Endothelial cell of umbilical vein (primary cell): ENCODE data around the gene SPTSSB.

ENCODE experiments used
- POLR2AphosphoS5 ChIP-seq: IDR thresholded peaks from 2 replicates; pipeline ENCODE4 v1.6.1; 2012; ENCODE audit warnings: low read depth, mild to moderate bottlenecking, control low read depth, low read length, moderate library complexity; ENCODE audit not compliant: insufficient read depth
- TF ChIP-seq, protein P1 (sequence below), 2 donors: IDR thresholded peaks; 1 replicate in 1 of 2; 2 replicates in 1 of 2; pipeline ENCODE4 v1.5.1; 2011; ENCODE audit warnings: low read length in 2 of 2, mild to moderate bottlenecking in 2 of 2, moderate library complexity in 2 of 2, control low read depth in 1 of 2, inconsistent platforms in 1 of 2, low read depth in 1 of 2; ENCODE audit not compliant: insufficient read depth in 1 of 2; ENCODE audit errors: extremely low read depth in 1 of 2

DNA sequence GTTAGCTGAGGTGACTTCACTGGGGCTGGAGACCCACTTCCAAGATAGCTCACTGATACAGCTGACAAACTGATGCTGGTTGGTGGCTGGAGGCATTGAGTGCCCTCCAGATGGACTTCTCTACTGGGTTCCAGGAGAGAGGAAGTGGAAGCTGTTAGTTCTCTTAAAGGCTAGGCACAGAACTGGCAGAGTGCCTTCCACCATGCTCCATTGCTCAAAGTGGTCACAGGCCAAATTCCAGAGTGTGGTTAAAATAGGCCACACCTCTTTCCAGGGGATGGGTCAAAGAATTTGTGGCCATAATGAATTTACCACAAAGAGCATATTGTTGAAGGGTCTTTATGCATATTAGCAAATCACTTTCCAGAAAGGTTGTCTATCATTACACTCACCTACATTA, 76.0 kb downstream of the SPTSSB start:
- TF ChIP-seq, protein P1, sequence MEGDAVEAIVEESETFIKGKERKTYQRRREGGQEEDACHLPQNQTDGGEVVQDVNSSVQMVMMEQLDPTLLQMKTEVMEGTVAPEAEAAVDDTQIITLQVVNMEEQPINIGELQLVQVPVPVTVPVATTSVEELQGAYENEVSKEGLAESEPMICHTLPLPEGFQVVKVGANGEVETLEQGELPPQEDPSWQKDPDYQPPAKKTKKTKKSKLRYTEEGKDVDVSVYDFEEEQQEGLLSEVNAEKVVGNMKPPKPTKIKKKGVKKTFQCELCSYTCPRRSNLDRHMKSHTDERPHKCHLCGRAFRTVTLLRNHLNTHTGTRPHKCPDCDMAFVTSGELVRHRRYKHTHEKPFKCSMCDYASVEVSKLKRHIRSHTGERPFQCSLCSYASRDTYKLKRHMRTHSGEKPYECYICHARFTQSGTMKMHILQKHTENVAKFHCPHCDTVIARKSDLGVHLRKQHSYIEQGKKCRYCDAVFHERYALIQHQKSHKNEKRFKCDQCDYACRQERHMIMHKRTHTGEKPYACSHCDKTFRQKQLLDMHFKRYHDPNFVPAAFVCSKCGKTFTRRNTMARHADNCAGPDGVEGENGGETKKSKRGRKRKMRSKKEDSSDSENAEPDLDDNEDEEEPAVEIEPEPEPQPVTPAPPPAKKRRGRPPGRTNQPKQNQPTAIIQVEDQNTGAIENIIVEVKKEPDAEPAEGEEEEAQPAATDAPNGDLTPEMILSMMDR (IDR thresholded peaks at IDR 0.05; ENCODE audit: extremely low read depth in 1 of 2, insufficient read depth in 1 of 2, low read depth in 1 of 2, low read length in 2 of 2) = no peak
- TF ChIP-seq POLR2AphosphoS5 = no peak
